Neural cell (in vitro differentiated cells): ENCODE measurements around the gene HRH1.

Experiments
- POLR2AphosphoS5 ChIP-seq: IDR thresholded peaks from 2 replicates; pipeline ENCODE4 v1.6.1; 2012
- TF ChIP-seq, protein P1 (sequence below): fragments of 450-650 bp; IDR thresholded peaks from 2 replicates; pipeline ENCODE4 v1.5.1; 2014; ENCODE audit warnings: antibody characterized with exemption, mild to moderate bottlenecking, moderate library complexity; ENCODE audit not compliant: poor library complexity, severe bottlenecking

- TF ChIP-seq, protein P1, sequence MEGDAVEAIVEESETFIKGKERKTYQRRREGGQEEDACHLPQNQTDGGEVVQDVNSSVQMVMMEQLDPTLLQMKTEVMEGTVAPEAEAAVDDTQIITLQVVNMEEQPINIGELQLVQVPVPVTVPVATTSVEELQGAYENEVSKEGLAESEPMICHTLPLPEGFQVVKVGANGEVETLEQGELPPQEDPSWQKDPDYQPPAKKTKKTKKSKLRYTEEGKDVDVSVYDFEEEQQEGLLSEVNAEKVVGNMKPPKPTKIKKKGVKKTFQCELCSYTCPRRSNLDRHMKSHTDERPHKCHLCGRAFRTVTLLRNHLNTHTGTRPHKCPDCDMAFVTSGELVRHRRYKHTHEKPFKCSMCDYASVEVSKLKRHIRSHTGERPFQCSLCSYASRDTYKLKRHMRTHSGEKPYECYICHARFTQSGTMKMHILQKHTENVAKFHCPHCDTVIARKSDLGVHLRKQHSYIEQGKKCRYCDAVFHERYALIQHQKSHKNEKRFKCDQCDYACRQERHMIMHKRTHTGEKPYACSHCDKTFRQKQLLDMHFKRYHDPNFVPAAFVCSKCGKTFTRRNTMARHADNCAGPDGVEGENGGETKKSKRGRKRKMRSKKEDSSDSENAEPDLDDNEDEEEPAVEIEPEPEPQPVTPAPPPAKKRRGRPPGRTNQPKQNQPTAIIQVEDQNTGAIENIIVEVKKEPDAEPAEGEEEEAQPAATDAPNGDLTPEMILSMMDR = no peak
- TF ChIP-seq POLR2AphosphoS5 = no peak
These were observed 38.7 kb upstream of the HRH1 start for GRCh38 chr3:11115548-11115947.
